Measurements from ENCODE around the gene FNDC1.

- no peak for TF ChIP-seq GATA2 (IDR thresholded peaks at IDR 0.05; ENCODE audit: low read depth, low read length)
- TF ChIP-seq GATA3 (IDR thresholded peaks at IDR 0.05; ENCODE audit: low read depth, low read length) = no peak
These were observed 15.4 kb downstream of the FNDC1 start for GRCh38 chr6:159184559-159184958.

Data from SH-SY5Y (cell line).